Neural cell (in vitro differentiated cells): Measurements from ENCODE around the gene CBX3. TPM values are rescaled to one million over a fixed set of nuclear protein-coding genes. Genes with fewer than 3 reads are reported as not detected.

Experiments
- H2AFZ ChIP-seq: fragments of 200-600, 300-800 bp; sonication (generic), shearing (Covaris generic); 2 replicates; pipeline ENCODE4 v1.6.0; 2014; ENCODE audit warnings: low read depth, mild to moderate bottlenecking, antibody characterized with exemption, low read length, moderate library complexity
- H3F3A ChIP-seq: fragments of 200-600 bp; shearing (Covaris generic); 2 replicates; pipeline ENCODE4 v1.6.1; 2016; ENCODE audit warnings: mild to moderate bottlenecking, moderate library complexity, mixed read lengths, antibody characterized with exemption, low read length; ENCODE audit not compliant: insufficient read depth, poor library complexity, severe bottlenecking
- H3K27ac ChIP-seq: fragments of 200-600, 300-800 bp; sonication (generic), shearing (Covaris generic); 2 replicates; pipeline ENCODE4 v1.5.1; 2014; ENCODE audit warnings: mild to moderate bottlenecking, low read length, moderate library complexity
- H3K27me3 ChIP-seq: fragments of 300-800, 200-600 bp; sonication (generic), shearing (Covaris generic); 2 replicates; pipeline ENCODE4 v1.6.0; 2014; ENCODE audit warnings: mild to moderate bottlenecking, low read depth, low read length, moderate library complexity; ENCODE audit not compliant: insufficient read depth
- H3K36me3 ChIP-seq: fragments of 300-800, 200-600 bp; sonication (generic), shearing (Covaris generic); 2 replicates; pipeline ENCODE4 v1.5.1; 2014; ENCODE audit warnings: mild to moderate bottlenecking, antibody characterized with exemption, low read length, moderate library complexity; ENCODE audit not compliant: insufficient read depth
- H3K4me2 ChIP-seq: fragments of 300-800, 200-600 bp; sonication (generic), shearing (Covaris generic); 2 replicates; pipeline ENCODE4 v1.6.0; 2014; ENCODE audit warnings: mild to moderate bottlenecking, low read length
- H3K4me3 ChIP-seq: fragments of 300-800, 200-600 bp; sonication (generic), shearing (Covaris generic); 2 replicates; pipeline ENCODE4 v1.5.1; 2014; ENCODE audit warnings: mild to moderate bottlenecking, low read length, moderate library complexity
- H3K79me2 ChIP-seq: fragments of 200-600 bp; shearing (Covaris generic); replicated peaks from 2 replicates; pipeline ENCODE4 v1.6.0; 2014; ENCODE audit warnings: mild to moderate bottlenecking, low read length, moderate library complexity; ENCODE audit not compliant: insufficient read depth
- H3K9ac ChIP-seq: fragments of 300-800, 200-600 bp; sonication (generic), shearing (Covaris generic); 2 replicates; pipeline ENCODE4 v1.6.1; 2016; ENCODE audit warnings: mild to moderate bottlenecking, low read length, mixed read lengths
- H3K9me2 ChIP-seq: fragments of 200-600 bp; shearing (Covaris generic); 2 replicates; pipeline ENCODE4 v1.6.1; 2016; ENCODE audit warnings: mild to moderate bottlenecking, low read length, mixed read lengths; ENCODE audit not compliant: insufficient read depth
- H3K9me3 ChIP-seq: fragments of 200-600, 300-800 bp; sonication (generic), shearing (Covaris generic); 2 replicates; pipeline ENCODE4 v1.6.1; 2016; ENCODE audit warnings: mild to moderate bottlenecking, mixed run types, low read length, moderate library complexity, mixed read lengths
- H4K20me1 ChIP-seq: fragments of 200-600 bp; shearing (Covaris generic); 2 replicates; pipeline ENCODE4 v1.6.1; 2016; ENCODE audit warnings: mild to moderate bottlenecking, mixed run types; ENCODE audit not compliant: insufficient read depth
- EP300 ChIP-seq: fragments of 450-650 bp; conservative IDR thresholded peaks from 2 replicates; pipeline ENCODE4 v1.6.1; 2014; ENCODE audit warnings: antibody characterized with exemption, mild to moderate bottlenecking, moderate library complexity; ENCODE audit not compliant: poor library complexity, severe bottlenecking
- EZH2 ChIP-seq: fragments of 200-600, 300-800 bp; shearing (Covaris generic), sonication (generic); IDR thresholded peaks from 2 replicates; pipeline ENCODE4 v1.6.1; 2014; ENCODE audit warnings: antibody characterized with exemption, low read length, borderline replicate concordance, mild to moderate bottlenecking; ENCODE audit not compliant: insufficient read depth, poor library complexity, severe bottlenecking
- MXI1 ChIP-seq: fragments of 450-650 bp; conservative IDR thresholded peaks from 2 replicates; pipeline ENCODE4 v1.6.1; 2014; ENCODE audit warnings: antibody characterized with exemption, mild to moderate bottlenecking; ENCODE audit not compliant: poor library complexity, severe bottlenecking
- POLR2AphosphoS5 ChIP-seq: IDR thresholded peaks from 2 replicates; pipeline ENCODE4 v1.6.1; 2012
- RAD21 ChIP-seq: fragments of 450-650 bp; conservative IDR thresholded peaks from 2 replicates; pipeline ENCODE4 v1.6.1; 2014; ENCODE audit warnings: antibody characterized with exemption, mild to moderate bottlenecking, moderate library complexity
- SMC3 ChIP-seq: fragments of 450-650 bp; conservative IDR thresholded peaks from 2 replicates; pipeline ENCODE4 v1.6.1; 2014; ENCODE audit warnings: antibody characterized with exemption, mild to moderate bottlenecking, moderate library complexity; ENCODE audit not compliant: poor library complexity
- TAF1 ChIP-seq: IDR thresholded peaks from 2 replicates; pipeline ENCODE4 v1.6.1; 2012; ENCODE audit warnings: low read depth
- polyA plus RNA-seq: library from polyadenylated mRNA; depleted of rRNA; stranded (reverse); fragments of >200 nt; gene quantifications from 2 replicates; pipeline ENCODE4 v1.2.3, GENCODE V29; 2014
- TF ChIP-seq, protein P1 (sequence below): IDR thresholded peaks from 2 replicates; pipeline ENCODE4 v1.6.1; 2012; ENCODE audit warnings: borderline replicate concordance
- TF ChIP-seq, protein P2 (sequence below): fragments of 450-650 bp; IDR thresholded peaks from 2 replicates; pipeline ENCODE4 v1.5.1; 2014; ENCODE audit warnings: antibody characterized with exemption, mild to moderate bottlenecking, moderate library complexity; ENCODE audit not compliant: poor library complexity, severe bottlenecking

The CBX3 gene
- polyA plus RNA-seq, 1 donor from 2014 or later: 598 TPM

DNA sequence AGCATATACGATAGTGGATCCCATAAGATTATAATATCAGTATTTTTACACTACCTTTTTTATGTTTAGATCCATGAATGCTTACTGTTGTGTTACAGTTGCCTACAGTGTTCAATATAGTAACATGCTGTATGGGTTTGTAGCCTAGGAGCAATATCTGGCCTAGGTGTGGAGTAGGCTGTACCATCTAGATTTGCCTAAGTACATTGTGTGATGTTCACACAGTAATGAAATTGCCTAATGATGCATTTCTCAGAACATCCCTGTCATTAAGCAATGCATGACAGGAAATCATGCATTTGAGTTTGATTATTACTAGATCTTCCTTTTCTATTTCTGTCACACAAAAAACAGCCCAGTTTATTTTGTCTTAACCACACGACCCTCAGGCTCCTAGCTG, 14.5 kb downstream of the CBX3 start:
- H2AFZ ChIP-seq: no peak overlapping the region
- no peaks in the 10 kb centered on the region for H3K79me2 ChIP-seq
- no peak overlapping the region for H3K27ac ChIP-seq
- H3K4me2 ChIP-seq: no peak overlapping the region
- no peaks in the 10 kb centered on the region for H3K27me3 ChIP-seq
- H3K9me2 ChIP-seq: no peaks in the 10 kb centered on the region
- no peaks in the 10 kb centered on the region for H3K9me3 ChIP-seq
- no peaks in the 10 kb centered on the region for H3F3A ChIP-seq
- peaks cover 4% of the 10 kb centered on the region for H3K36me3 ChIP-seq
- no peaks in the 10 kb centered on the region for H4K20me1 ChIP-seq
- no peak overlapping the region for H3K9ac ChIP-seq
- H3K4me3 ChIP-seq: no peak overlapping the region
- no peak for TF ChIP-seq TAF1
- TF ChIP-seq EZH2: no peak
- no peak for TF ChIP-seq POLR2AphosphoS5
- no peak for TF ChIP-seq RAD21
- no peak for TF ChIP-seq EP300
- TF ChIP-seq, protein P1, sequence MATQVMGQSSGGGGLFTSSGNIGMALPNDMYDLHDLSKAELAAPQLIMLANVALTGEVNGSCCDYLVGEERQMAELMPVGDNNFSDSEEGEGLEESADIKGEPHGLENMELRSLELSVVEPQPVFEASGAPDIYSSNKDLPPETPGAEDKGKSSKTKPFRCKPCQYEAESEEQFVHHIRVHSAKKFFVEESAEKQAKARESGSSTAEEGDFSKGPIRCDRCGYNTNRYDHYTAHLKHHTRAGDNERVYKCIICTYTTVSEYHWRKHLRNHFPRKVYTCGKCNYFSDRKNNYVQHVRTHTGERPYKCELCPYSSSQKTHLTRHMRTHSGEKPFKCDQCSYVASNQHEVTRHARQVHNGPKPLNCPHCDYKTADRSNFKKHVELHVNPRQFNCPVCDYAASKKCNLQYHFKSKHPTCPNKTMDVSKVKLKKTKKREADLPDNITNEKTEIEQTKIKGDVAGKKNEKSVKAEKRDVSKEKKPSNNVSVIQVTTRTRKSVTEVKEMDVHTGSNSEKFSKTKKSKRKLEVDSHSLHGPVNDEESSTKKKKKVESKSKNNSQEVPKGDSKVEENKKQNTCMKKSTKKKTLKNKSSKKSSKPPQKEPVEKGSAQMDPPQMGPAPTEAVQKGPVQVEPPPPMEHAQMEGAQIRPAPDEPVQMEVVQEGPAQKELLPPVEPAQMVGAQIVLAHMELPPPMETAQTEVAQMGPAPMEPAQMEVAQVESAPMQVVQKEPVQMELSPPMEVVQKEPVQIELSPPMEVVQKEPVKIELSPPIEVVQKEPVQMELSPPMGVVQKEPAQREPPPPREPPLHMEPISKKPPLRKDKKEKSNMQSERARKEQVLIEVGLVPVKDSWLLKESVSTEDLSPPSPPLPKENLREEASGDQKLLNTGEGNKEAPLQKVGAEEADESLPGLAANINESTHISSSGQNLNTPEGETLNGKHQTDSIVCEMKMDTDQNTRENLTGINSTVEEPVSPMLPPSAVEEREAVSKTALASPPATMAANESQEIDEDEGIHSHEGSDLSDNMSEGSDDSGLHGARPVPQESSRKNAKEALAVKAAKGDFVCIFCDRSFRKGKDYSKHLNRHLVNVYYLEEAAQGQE: no peak

DNA sequence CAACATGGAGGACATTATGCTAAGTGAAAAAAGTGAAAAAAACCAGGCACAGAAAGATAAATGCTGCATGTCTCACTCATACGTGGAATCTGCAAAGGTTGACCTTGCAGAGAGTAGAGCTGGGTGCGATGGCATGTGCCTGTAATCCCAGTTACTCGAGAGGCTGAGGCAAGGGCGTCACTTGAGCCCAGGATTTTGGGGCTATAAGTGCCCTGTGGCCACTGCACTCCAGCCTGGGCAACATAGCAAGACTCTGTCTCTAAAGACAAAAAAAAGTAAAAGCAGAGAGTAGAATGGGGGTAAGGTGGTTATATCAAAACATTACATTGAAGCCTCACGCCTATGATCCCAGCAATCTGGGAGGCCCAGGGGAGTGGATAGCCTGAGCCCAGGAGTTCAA, 22.8 kb downstream of the CBX3 start:
- Histone ChIP-seq H4K20me1 (no peaks in the 10 kb centered on the region), H3K4me2 (no peak overlapping the region), H2AFZ (no peak overlapping the region), H3F3A (no peaks in the 10 kb centered on the region), H3K36me3 (no peaks in the 10 kb centered on the region), H3K4me3 (no peak overlapping the region), H3K9me2 (no peaks in the 10 kb centered on the region), H3K9ac (no peak overlapping the region), H3K27me3 (no peaks in the 10 kb centered on the region), H3K27ac (no peak overlapping the region), H3K79me2 (no peaks in the 10 kb centered on the region), H3K9me3 (no peaks in the 10 kb centered on the region)
- TF ChIP-seq, protein P2, sequence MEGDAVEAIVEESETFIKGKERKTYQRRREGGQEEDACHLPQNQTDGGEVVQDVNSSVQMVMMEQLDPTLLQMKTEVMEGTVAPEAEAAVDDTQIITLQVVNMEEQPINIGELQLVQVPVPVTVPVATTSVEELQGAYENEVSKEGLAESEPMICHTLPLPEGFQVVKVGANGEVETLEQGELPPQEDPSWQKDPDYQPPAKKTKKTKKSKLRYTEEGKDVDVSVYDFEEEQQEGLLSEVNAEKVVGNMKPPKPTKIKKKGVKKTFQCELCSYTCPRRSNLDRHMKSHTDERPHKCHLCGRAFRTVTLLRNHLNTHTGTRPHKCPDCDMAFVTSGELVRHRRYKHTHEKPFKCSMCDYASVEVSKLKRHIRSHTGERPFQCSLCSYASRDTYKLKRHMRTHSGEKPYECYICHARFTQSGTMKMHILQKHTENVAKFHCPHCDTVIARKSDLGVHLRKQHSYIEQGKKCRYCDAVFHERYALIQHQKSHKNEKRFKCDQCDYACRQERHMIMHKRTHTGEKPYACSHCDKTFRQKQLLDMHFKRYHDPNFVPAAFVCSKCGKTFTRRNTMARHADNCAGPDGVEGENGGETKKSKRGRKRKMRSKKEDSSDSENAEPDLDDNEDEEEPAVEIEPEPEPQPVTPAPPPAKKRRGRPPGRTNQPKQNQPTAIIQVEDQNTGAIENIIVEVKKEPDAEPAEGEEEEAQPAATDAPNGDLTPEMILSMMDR: no peak
- TF ChIP-seq MXI1: no peak
- TF ChIP-seq RAD21: no peak
- TF ChIP-seq, protein P1: no peak
- no peak for TF ChIP-seq TAF1
- TF ChIP-seq SMC3: no peak
